Natural killer cell (primary cell): ENCODE measurements around the gene OTOR. TPM values are rescaled to one million over a fixed set of nuclear protein-coding genes. Genes with fewer than 3 reads are reported as not detected.

Experiments
- ATAC-seq, 3 donors: fragments of 150-1000 bp in 2 of 3; fragments of 200-7000 bp in 1 of 3; cut with Tn5 transposase; 1 replicate in 1 of 3; 2 replicates in 2 of 3; pipeline ENCODE4 v1.10.0; 2021; ENCODE audit warnings: mild to moderate bottlenecking in 2 of 3, moderate library complexity in 2 of 3
- DNase-seq, 2 donors: peaks; one replicate each; pipeline versions ENCODE4 v3.0.0 to v3.0.0-alpha.2; 2013 to 2021; ENCODE audit warnings: mixed read lengths in 1 of 2
- H3K27ac ChIP-seq: one replicate; pipeline ENCODE4 v1.5.1; 2013; ENCODE audit warnings: mild to moderate bottlenecking, low read length
- H3K27me3 ChIP-seq: one replicate; pipeline ENCODE4 v1.6.1; 2013; ENCODE audit warnings: low read length; ENCODE audit not compliant: control insufficient read depth, insufficient read depth
- H3K36me3 ChIP-seq: one replicate; pipeline ENCODE4 v1.6.1; 2013; ENCODE audit warnings: low read length; ENCODE audit not compliant: control insufficient read depth, insufficient read depth
- H3K4me1 ChIP-seq: one replicate; pipeline ENCODE4 v1.6.1; 2013; ENCODE audit warnings: low read length; ENCODE audit not compliant: control insufficient read depth, insufficient read depth
- H3K4me3 ChIP-seq: one replicate; pipeline ENCODE4 v1.5.1; 2013; ENCODE audit warnings: low read length
- H3K9me3 ChIP-seq: one replicate; pipeline ENCODE4 v1.6.1; 2013; ENCODE audit warnings: low read length; ENCODE audit not compliant: control insufficient read depth, insufficient read depth
- H3K27ac Mint-ChIP-seq, 2 donors: one replicate each; pipeline ENCODE4 v1.8.0; 2022; ENCODE audit warnings: mild to moderate bottlenecking in 2 of 2, mixed read lengths in 2 of 2, moderate library complexity in 1 of 2
- H3K27me3 Mint-ChIP-seq, 2 donors: one replicate each; pipeline ENCODE4 v1.8.0; 2022; ENCODE audit warnings: low read depth in 2 of 2, mixed read lengths in 2 of 2
- H3K36me3 Mint-ChIP-seq: one replicate; pipeline ENCODE4 v1.8.0; 2022; ENCODE audit warnings: mixed read lengths
- H3K4me1 Mint-ChIP-seq, 2 donors: one replicate each; pipeline ENCODE4 v1.8.0; 2022; ENCODE audit warnings: mixed read lengths in 2 of 2
- H3K4me3 Mint-ChIP-seq: one replicate; pipeline ENCODE4 v1.8.0; 2022; ENCODE audit warnings: mild to moderate bottlenecking, moderate library complexity, mixed read lengths
- H3K9me3 Mint-ChIP-seq, 2 donors: one replicate each; pipeline ENCODE4 v1.8.0; 2022; ENCODE audit warnings: mixed read lengths in 2 of 2
- WGBS: methylation state at CpG from one replicate; pipeline ENCODE4 v1.1.7; 2013; ENCODE audit warnings: missing lambda C conversion rate; ENCODE audit not compliant: insufficient coverage; 5-methylcytosine and 5-hydroxymethylcytosine counted together
- intact Hi-C: fragments of 100-400 bp; cut with micrococcal nuclease; formaldehyde crosslinking; loops from one replicate; pipeline ENCODE4 v1.14.2; 2022
- total RNA-seq, 4 donors: library from RNA; stranded (reverse); fragments of 120-200 nt in 1 of 4; gene quantifications; one replicate each; pipeline versions ENCODE4 v1.2.3 to v1.2.4, GENCODE V29; 2013 to 2022
- TF ChIP-seq, protein P1 (sequence below): fragments of 200-600 bp; IDR thresholded peaks from one replicate; pipeline ENCODE4 v1.8.0; 2022; ENCODE audit warnings: antibody characterized with exemption

OTOR gene
- total RNA-seq, 3 donors from 2014 or later (not counting 1 experiment from before 2014, with no cell fraction given), result not detected

DNA sequence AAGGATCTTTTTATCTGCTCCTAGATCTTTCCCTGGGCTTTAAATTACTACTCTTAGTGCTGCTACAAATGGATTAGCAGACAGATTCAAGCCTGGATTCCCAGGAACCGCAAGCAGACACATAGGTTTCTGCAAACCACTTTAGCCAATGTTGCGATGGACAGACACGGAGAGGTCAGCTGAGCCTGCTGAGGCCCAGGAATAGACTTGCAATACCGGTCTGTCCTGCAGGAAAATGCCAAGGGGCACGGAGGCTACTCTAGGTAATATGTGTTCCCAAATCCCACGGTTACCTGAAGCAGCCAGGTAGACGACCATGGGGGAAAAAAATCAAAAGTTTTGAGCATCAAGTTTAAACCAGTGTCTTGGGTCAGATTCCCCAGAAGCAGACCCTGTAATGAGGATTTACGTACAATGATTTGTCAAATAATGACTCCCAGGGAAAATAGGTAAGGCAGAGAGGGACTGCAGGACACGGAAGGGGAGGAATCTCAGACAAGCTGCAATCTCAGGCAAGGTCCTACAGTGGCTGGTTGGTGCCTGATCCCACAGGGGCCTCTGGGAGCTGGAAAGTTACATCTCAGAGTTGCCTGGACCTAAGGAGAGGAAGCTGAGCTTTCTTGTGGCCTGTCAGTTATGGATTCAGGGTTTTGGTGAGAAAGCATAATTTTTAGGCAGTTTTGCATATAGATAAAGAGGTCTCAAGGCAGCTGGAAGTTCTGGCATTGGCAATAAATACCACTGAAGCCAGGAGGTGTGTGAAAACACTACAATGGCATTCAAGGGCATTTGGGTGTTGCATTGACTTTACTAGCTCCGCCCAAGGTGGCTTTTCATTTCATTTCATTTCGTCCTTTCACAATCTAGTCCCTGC, 12.5 kb downstream of the OTOR start:
- Mint-ChIP-seq H3K9me3 (no peaks in the 10 kb centered on the region), H3K4me3 (no peak overlapping the region), H3K27ac (no peak overlapping the region), H3K27me3 (peaks cover 25 to 50% of the 10 kb centered on the region in 2 donors), H3K4me1 (no peaks in the 10 kb centered on the region), H3K36me3 (no peaks in the 10 kb centered on the region)
- WGBS, result 70% methylated on average over 11 of the region's 11 CpGs
- no peaks in the 10 kb centered on the region for H3K9me3 ChIP-seq
- no peaks in the 10 kb centered on the region for H3K36me3 ChIP-seq
- ATAC-seq, result no peak
- no peaks in the 10 kb centered on the region for H3K4me1 ChIP-seq
- no peak overlapping the region for H3K27ac ChIP-seq
- no peak for DNase-seq
- no peaks in the 10 kb centered on the region for H3K27me3 ChIP-seq
- intact Hi-C loops, result loop anchor here (1.0 to 5.0 kb wide), 2 partner anchors 59 to 243 kb away; no protein-coding TSS in a partner anchor
- TF ChIP-seq, protein P1, sequence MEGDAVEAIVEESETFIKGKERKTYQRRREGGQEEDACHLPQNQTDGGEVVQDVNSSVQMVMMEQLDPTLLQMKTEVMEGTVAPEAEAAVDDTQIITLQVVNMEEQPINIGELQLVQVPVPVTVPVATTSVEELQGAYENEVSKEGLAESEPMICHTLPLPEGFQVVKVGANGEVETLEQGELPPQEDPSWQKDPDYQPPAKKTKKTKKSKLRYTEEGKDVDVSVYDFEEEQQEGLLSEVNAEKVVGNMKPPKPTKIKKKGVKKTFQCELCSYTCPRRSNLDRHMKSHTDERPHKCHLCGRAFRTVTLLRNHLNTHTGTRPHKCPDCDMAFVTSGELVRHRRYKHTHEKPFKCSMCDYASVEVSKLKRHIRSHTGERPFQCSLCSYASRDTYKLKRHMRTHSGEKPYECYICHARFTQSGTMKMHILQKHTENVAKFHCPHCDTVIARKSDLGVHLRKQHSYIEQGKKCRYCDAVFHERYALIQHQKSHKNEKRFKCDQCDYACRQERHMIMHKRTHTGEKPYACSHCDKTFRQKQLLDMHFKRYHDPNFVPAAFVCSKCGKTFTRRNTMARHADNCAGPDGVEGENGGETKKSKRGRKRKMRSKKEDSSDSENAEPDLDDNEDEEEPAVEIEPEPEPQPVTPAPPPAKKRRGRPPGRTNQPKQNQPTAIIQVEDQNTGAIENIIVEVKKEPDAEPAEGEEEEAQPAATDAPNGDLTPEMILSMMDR, result no peak
- no peak overlapping the region for H3K4me3 ChIP-seq

DNA sequence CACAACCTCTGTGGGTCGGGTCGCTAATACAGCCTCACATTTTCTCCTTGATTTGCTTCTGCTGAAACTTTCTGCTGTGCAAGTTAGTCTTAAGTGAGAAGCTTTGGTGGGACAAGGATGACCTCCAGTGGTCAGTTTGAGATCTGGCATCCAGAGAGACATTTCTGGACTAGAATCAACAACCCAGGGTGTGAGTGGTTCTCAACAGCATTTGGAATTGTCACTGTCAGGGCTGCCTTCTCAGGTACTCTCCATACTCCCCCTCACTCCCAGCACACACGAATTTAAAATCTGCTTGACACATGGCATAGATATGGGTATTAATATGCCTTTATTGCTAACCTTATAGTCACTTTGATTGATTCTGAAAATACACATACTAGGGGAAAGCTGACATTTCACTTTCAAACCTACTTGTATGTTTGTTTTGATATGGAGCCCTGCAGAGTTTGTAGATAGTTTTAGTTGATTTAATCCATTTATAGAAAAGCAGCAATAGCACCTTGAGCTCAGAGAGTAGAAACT, 13.2 kb downstream of the OTOR start:
- peaks cover 28 to 53% of the 10 kb centered on the region in 2 donors for H3K27me3 Mint-ChIP-seq
- TF ChIP-seq, protein P1, result peak; percentile 64
- Histone ChIP-seq H3K9me3 (no peaks in the 10 kb centered on the region), H3K4me1 (no peaks in the 10 kb centered on the region), H3K4me3 (no peak overlapping the region), H3K27ac (no peak overlapping the region), H3K36me3 (no peaks in the 10 kb centered on the region), H3K27me3 (no peaks in the 10 kb centered on the region)
- H3K4me1 Mint-ChIP-seq, result no peaks in the 10 kb centered on the region
- intact Hi-C loops, result loop anchor here (1.0 to 5.0 kb wide), 2 partner anchors 60 to 244 kb away; no protein-coding TSS in a partner anchor
- H3K27ac Mint-ChIP-seq, result no peak overlapping the region
- H3K4me3 Mint-ChIP-seq, result no peak overlapping the region
- H3K36me3 Mint-ChIP-seq, result no peaks in the 10 kb centered on the region
- no peaks in the 10 kb centered on the region for H3K9me3 Mint-ChIP-seq
- DNase-seq, result peak; percentile 18 to 80
- WGBS, result 18% methylated on average over 2 of the region's 3 CpGs
- peak; percentile 57 to 68 (median 62) for ATAC-seq

DNA sequence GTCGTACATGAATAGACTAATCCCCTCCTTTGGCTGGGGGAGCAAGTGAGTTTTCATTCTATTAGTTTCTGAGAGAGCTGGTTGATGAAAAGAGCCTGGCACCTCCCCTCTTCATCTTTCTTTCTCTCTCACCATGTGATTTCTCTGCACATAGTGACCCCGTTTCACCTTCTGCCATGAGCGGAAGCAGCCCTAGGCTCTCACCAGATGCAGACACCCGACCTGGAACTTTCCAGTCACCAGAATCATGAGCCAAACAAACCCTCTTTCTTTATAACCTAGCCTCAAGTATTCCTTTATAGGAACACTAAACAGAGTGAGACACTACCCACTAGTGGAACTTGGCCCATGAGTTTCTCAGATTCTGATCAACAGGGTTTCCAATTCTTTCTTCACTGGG, 16.4 kb downstream of the OTOR start:
- 45% methylated on average over 4 of the region's 4 CpGs for WGBS
- H3K4me1 ChIP-seq, result no peaks in the 10 kb centered on the region
- H3K9me3 ChIP-seq, result no peaks in the 10 kb centered on the region
- intact Hi-C loops, result loop anchor here (5.0 kb wide), 1 partner anchor 247 kb away; no protein-coding TSS in a partner anchor
- peaks cover 26 to 52% of the 10 kb centered on the region in 2 donors for H3K27me3 Mint-ChIP-seq
- H3K36me3 Mint-ChIP-seq, result no peaks in the 10 kb centered on the region
- no peak overlapping the region for H3K4me3 ChIP-seq
- H3K36me3 ChIP-seq, result no peaks in the 10 kb centered on the region
- no peaks in the 10 kb centered on the region for H3K27me3 ChIP-seq
- ATAC-seq (no peak), DNase-seq (no peak)
- TF ChIP-seq, protein P1, result no peak
- no peak overlapping the region for H3K27ac Mint-ChIP-seq
- no peak overlapping the region for H3K27ac ChIP-seq
- no peaks in the 10 kb centered on the region for H3K9me3 Mint-ChIP-seq
- no peak overlapping the region for H3K4me3 Mint-ChIP-seq
- H3K4me1 Mint-ChIP-seq, result no peaks in the 10 kb centered on the region
